Panc1 (cell line): ENCODE measurements around the gene RGS6.

Experiments
- POLR2AphosphoS5 ChIP-seq: IDR thresholded peaks from 2 replicates; pipeline ENCODE4 v1.6.1; 2012; ENCODE audit warnings: mild to moderate bottlenecking, low read depth, low read length, moderate library complexity
- SIN3A ChIP-seq: IDR thresholded peaks from 2 replicates; pipeline ENCODE4 v1.6.1; 2012; ENCODE audit warnings: low read depth, mild to moderate bottlenecking, low read length, moderate library complexity, borderline replicate concordance; ENCODE audit not compliant: insufficient read depth
- TF ChIP-seq, protein P1 (sequence below): fragments of 450-650 bp; IDR thresholded peaks from 2 replicates; pipeline ENCODE4 v1.5.1; 2017; ENCODE audit warnings: mild to moderate bottlenecking
- TF ChIP-seq, protein P2 (sequence below), 2 experiments: IDR thresholded peaks; 2 replicates each; pipeline ENCODE4 v1.6.1; 2011 to 2012; ENCODE audit warnings: low read depth in 2 of 2, control low read depth in 1 of 2, low read length in 1 of 2, mild to moderate bottlenecking in 1 of 2, moderate library complexity in 1 of 2; ENCODE audit not compliant: insufficient read depth in 1 of 2

DNA sequence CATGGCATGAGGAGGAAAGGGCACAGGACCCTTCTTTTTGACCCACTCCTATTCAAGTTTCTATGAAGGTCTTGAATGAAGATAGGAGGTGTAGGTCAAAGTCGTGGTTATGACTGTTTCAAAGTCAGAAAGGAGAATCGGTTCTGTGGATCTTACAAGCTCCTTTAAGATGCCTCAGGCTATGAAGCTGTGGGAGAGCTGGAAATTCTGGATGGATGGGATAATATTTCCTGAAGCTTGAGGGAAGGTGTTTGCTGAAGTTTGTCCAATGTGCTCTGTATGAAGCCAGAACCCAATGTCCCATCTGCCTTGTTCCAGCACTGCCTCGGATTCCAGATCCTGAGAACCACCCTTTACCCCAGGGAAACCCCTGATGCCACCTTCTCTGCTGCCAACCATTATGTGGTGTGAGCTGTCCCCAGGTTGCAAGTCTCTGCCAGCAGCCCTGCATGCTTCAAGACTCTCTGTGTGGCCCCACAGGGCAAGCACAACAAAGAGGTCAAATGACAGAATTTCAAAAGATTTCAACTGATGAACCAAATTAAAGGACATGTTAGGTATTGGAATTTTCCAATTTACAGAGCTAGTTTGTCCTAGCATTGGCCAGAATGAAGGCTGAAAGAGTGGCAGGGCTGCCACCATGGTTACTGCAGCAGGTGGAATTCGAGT is 472.0 kb downstream of the RGS6 start:
- TF ChIP-seq, protein P1, sequence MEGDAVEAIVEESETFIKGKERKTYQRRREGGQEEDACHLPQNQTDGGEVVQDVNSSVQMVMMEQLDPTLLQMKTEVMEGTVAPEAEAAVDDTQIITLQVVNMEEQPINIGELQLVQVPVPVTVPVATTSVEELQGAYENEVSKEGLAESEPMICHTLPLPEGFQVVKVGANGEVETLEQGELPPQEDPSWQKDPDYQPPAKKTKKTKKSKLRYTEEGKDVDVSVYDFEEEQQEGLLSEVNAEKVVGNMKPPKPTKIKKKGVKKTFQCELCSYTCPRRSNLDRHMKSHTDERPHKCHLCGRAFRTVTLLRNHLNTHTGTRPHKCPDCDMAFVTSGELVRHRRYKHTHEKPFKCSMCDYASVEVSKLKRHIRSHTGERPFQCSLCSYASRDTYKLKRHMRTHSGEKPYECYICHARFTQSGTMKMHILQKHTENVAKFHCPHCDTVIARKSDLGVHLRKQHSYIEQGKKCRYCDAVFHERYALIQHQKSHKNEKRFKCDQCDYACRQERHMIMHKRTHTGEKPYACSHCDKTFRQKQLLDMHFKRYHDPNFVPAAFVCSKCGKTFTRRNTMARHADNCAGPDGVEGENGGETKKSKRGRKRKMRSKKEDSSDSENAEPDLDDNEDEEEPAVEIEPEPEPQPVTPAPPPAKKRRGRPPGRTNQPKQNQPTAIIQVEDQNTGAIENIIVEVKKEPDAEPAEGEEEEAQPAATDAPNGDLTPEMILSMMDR, result no peak
- TF ChIP-seq POLR2AphosphoS5 (no peak), SIN3A (no peak)
- TF ChIP-seq, protein P2, sequence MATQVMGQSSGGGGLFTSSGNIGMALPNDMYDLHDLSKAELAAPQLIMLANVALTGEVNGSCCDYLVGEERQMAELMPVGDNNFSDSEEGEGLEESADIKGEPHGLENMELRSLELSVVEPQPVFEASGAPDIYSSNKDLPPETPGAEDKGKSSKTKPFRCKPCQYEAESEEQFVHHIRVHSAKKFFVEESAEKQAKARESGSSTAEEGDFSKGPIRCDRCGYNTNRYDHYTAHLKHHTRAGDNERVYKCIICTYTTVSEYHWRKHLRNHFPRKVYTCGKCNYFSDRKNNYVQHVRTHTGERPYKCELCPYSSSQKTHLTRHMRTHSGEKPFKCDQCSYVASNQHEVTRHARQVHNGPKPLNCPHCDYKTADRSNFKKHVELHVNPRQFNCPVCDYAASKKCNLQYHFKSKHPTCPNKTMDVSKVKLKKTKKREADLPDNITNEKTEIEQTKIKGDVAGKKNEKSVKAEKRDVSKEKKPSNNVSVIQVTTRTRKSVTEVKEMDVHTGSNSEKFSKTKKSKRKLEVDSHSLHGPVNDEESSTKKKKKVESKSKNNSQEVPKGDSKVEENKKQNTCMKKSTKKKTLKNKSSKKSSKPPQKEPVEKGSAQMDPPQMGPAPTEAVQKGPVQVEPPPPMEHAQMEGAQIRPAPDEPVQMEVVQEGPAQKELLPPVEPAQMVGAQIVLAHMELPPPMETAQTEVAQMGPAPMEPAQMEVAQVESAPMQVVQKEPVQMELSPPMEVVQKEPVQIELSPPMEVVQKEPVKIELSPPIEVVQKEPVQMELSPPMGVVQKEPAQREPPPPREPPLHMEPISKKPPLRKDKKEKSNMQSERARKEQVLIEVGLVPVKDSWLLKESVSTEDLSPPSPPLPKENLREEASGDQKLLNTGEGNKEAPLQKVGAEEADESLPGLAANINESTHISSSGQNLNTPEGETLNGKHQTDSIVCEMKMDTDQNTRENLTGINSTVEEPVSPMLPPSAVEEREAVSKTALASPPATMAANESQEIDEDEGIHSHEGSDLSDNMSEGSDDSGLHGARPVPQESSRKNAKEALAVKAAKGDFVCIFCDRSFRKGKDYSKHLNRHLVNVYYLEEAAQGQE (IDR thresholded peaks at IDR 0.05; ENCODE audit: insufficient read depth in 1 of 2, low read depth in 2 of 2, low read length in 1 of 2), result no peak
